Measurements from ENCODE around the gene VPS26B.

- no peak for TF ChIP-seq ETS1 (IDR thresholded peaks at IDR 0.05)
- TF ChIP-seq, protein P1, sequence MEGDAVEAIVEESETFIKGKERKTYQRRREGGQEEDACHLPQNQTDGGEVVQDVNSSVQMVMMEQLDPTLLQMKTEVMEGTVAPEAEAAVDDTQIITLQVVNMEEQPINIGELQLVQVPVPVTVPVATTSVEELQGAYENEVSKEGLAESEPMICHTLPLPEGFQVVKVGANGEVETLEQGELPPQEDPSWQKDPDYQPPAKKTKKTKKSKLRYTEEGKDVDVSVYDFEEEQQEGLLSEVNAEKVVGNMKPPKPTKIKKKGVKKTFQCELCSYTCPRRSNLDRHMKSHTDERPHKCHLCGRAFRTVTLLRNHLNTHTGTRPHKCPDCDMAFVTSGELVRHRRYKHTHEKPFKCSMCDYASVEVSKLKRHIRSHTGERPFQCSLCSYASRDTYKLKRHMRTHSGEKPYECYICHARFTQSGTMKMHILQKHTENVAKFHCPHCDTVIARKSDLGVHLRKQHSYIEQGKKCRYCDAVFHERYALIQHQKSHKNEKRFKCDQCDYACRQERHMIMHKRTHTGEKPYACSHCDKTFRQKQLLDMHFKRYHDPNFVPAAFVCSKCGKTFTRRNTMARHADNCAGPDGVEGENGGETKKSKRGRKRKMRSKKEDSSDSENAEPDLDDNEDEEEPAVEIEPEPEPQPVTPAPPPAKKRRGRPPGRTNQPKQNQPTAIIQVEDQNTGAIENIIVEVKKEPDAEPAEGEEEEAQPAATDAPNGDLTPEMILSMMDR (conservative IDR thresholded peaks at IDR 0.05; ENCODE audit: low read depth in 2 of 2): no peak
- TF ChIP-seq EZH2 (IDR thresholded peaks at IDR 0.05; ENCODE audit: low read depth, unreplicated experiment): no peak
- no peak for TF ChIP-seq EZH2phosphoT487 (IDR thresholded peaks at IDR 0.05; ENCODE audit: unreplicated experiment)
- no peak for TF ChIP-seq POLR2AphosphoS5 (IDR thresholded peaks at IDR 0.05; ENCODE audit: low read depth)
- TF ChIP-seq CREB1 (CRISPR knock-in tag; IDR thresholded peaks at IDR 0.05; ENCODE audit: low read depth): no peak
- no peak for TF ChIP-seq REST (IDR thresholded peaks at IDR 0.05; ENCODE audit: unreplicated experiment)
- TF ChIP-seq NANOG (IDR thresholded peaks at IDR 0.05; ENCODE audit: borderline replicate concordance): no peak
- TF ChIP-seq ZNF114 (CRISPR knock-in tag; IDR thresholded peaks at IDR 0.05): no peak
These were observed 17.9 kb downstream of the VPS26B start for GRCh38 chr11:134242376-134242775.
